GM13977 (cell line): Measurements from ENCODE around the gene CEP295NL.
"Not testable (repeated sequence)": the region's sequence is repeated elsewhere in the genome, so short reads cannot be mapped to it uniquely, and the experiment has no call there.

Experiments
- DNase-seq: peaks from one replicate; pipeline ENCODE4 v3.0.0; 2012; ENCODE audit warnings: low spot score
- in situ Hi-C: fragments of 300-500 bp; cut with MboI; formaldehyde crosslinking; loops from one replicate; pipeline ENCODE4 v1.12.0; 2022; ENCODE audit warnings: low sequenced_read_pairs, low pct_unique_long_range_greater_than_20kb, mixed read lengths, inconsistent platforms; ENCODE audit not compliant: unreplicated experiment
- TF ChIP-seq, protein P1 (sequence below): IDR thresholded peaks from 2 replicates; pipeline ENCODE4 v1.5.1; 2012; ENCODE audit warnings: mild to moderate bottlenecking, control low read depth; ENCODE audit not compliant: insufficient read depth; ENCODE audit errors: extremely low read depth, missing control alignments

CEP295NL gene

DNA sequence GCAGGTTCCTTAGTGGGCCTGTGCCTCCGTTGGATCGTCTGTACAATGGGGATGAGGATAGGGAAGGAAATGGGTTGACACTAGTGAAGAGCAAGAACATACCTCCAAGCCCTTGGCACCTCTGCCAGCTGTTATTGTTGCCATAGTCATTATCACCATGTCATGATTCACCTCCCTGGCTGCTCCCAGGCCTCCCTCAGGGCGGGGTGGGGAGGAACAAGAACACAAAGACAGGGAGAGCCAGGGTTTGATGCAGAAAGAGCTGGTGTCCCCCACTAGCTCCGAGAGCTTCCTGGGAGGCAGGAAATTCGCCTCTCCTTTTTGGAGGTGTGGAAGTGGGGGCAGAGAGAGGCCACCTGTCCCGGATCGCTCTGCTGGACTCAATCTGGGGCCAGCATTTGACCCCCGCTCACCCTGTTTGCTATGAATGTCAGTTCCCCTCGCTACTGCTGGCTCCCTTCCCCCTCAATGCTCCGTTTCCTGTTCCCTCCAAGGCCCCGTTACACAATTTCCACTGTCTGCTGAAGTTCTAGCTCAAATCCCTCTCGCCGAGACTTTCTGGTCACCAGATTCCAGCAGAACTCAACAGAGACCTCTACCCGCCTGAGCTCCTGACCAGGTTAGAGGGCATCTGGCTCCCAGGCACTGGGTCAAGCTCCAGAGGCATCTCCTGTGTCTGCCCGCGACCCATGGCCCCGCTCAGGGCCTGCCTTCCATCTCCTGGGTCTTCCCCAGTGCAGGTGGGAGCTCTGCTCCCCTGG, 13.1 kb upstream of the CEP295NL start:
- in situ Hi-C loops, result no loop called here

DNA sequence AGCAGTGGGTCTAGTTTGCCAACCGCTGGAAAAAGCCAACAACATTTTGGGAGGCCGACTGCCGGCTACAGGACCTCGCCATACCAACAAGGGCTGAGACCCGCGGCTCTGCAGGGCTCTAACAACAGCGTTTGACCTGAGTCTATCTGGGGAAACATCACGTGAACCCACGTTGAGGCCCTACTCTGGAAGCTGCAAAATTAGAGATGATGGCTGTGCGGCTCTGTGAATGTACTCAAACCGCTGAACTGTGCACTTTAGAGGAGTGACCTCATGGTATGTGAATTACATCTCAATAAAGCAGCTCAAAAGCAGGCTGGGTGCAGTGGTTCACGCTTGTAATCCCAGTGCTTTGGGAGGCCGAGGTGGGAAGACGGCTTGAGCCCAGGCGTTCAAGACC, 10.1 kb upstream of the CEP295NL start:
- in situ Hi-C loops, result no loop called here
- DNase-seq, result no peak
- TF ChIP-seq, protein P1, sequence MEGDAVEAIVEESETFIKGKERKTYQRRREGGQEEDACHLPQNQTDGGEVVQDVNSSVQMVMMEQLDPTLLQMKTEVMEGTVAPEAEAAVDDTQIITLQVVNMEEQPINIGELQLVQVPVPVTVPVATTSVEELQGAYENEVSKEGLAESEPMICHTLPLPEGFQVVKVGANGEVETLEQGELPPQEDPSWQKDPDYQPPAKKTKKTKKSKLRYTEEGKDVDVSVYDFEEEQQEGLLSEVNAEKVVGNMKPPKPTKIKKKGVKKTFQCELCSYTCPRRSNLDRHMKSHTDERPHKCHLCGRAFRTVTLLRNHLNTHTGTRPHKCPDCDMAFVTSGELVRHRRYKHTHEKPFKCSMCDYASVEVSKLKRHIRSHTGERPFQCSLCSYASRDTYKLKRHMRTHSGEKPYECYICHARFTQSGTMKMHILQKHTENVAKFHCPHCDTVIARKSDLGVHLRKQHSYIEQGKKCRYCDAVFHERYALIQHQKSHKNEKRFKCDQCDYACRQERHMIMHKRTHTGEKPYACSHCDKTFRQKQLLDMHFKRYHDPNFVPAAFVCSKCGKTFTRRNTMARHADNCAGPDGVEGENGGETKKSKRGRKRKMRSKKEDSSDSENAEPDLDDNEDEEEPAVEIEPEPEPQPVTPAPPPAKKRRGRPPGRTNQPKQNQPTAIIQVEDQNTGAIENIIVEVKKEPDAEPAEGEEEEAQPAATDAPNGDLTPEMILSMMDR, result no peak

More for the DNA sequence above, 13.1 kb upstream of the CEP295NL start:
- TF ChIP-seq, protein P1, result no peak
- DNase-seq, result no peak

DNA sequence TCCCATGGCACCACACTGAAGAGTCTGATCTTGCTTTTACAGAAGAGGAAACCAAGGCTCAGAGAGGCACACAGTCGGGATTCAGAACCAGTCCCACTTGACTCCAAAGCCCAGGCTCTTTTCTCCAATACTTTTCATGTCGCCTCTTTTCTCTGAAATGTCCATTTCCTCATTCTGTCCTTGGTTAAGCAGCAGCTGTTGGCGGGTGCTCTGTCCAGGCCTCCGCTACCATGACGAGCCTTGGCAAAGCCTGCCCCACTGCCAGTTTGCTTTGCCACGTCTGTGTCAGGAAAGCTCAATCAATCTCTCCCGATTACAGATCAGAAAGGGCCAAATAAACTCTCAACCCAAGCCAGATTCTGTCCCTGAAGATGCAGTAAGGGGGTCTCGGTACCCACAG, 9.1 kb upstream of the CEP295NL start:
- TF ChIP-seq, protein P1, result no peak
- DNase-seq, result no peak

DNA sequence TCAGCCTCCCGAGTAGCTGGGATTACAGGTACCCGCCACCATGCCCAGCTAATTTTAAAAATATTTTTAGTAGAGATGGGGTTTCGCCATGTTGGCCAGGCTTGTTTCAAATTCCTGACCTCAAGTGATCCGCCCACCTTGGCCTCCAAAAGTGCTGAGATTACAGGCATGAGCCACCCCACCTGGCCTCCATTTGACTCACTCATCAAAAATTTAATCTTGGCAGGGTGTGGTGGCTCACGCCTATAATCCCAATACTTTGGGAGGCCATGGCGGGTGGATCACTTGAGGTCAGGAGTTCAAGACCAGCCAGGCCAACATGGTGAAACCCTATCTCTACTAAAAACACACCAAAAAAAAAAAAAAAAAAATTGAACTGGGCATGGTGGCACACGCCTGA, 8.5 kb upstream of the CEP295NL start:
- in situ Hi-C loops, DNase-seq: not testable (repeated sequence)

More for the DNA sequence above, 9.1 kb upstream of the CEP295NL start:
- in situ Hi-C loops, result no loop called here

DNA sequence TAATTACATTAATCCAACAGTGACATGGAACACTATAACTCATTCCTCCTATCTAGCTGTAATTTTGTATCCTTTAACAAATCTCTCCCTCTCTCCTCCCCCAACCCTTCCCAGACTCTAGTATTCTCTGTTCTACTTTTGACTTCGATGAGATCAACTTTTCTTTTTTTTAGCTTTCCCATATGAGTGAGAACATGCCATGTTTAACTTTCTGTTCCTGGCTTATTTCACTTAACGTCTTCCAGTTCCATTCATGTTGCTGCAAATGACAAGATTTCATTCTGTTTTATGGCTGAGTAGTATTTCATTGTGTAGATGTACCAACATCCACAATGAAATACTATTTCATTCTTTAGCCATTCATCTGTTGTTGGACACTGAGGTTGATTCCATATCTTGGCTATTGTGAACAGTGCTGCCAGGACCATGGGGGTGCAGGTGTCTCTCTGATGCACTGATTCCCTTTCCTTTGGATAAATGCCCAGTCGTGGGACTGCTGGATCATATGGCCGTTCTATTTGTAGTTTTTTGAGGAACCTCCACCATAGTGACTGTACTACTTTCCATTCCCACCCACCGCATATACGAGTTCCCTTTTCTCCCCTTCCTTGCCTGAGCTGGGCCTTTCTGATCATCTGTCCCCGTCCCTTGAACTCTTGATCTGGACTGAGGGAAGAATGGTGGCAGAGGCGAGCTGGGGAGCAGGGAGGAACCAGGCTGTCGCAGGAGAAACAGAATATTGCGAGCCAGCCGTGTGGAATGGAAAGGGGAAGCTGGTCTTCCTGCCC, 7.7 kb upstream of the CEP295NL start:
- no peak for DNase-seq
- in situ Hi-C loops, result no loop called here
- TF ChIP-seq, protein P1, result no peak

DNA sequence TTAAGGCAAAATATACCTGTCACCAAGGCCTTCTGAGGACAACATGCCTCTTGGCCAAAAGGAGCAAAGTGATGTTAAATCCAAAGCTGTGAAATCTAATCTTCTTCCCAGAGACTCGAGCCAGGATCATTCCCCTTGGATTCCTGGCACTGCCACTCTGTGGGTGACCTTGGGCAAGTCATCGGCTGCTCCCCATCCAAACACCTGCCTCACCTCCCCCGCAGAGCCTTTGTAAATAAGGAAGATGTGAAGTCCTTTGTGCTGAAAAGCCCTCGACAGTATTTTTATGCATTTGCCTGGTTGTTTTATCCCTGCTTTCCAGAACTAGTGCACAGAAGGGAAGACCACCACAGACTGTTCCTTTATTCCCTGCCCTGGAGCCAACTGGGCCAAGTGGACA, 5.4 kb upstream of the CEP295NL start:
- TF ChIP-seq, protein P1, result no peak
- DNase-seq, result no peak
- in situ Hi-C loops, result no loop called here

DNA sequence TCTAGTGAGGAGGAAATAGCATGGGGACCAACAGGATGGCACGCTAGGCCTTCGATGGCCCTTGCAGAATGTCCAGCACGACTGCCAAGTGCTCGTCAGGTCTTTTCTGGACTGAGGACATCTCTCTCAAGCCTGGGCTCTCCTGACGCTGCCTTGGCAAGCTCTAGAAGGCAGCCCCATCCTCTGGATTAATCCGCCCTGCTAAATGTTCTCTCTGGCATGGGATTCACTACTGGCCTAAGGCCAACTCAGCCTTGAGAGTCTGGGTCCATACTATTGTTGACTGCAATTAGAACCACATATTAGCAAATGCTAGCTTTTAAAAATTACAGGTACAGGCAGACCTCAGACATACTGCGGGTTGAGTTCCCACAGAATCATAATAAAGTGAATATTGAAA, 2.5 kb upstream of the CEP295NL start:
- TF ChIP-seq, protein P1, result no peak
- in situ Hi-C loops, result no loop called here
- no peak for DNase-seq
